K562 (cell line): ENCODE results near the gene NPM3. TPM values are rescaled to one million over a fixed set of nuclear protein-coding genes. Genes with fewer than 3 reads are reported as not detected.

ENCODE experiments used
- ATAC-seq: fragments of 200-7000 bp; cut with Tn5 transposase; 3 replicates; pipeline ENCODE4 v1.9.1; 2020; ENCODE audit warnings: moderate library complexity
- BruUV-seq: library from RNA; stranded (reverse); fragments of 400-500 nt; replicated peaks from 2 replicates; lab custom pipeline; 2021; lab: Mats Ljungman, UMichigan
- CTCF ChIA-PET: fragments of 300-600 bp; formaldehyde crosslinking; extraction: SDS; loops from one replicate; lab custom pipeline; 2021; ENCODE audit warnings: low intra/inter-chr PET ratio; lab: Yijun Ruan, JAX
- POLR2A ChIA-PET: fragments of 300-600, 350-650 bp; sonication (Branson Sonifier 250); formaldehyde crosslinking; extraction: SDS; loops from one replicate; lab custom pipeline; 2021; ENCODE audit warnings: antibody characterized with exemption, inconsistent platforms; lab: Yijun Ruan, JAX
- DNase-seq, 4 experiments: peaks; one replicate each; pipeline versions ENCODE4 v3.0.0 to v3.0.0-alpha.2; 2011 to 2018; ENCODE audit warnings: low spot score in 3 of 4, mixed read lengths in 3 of 4; ENCODE audit errors: extremely low read depth in 1 of 4
- FAIRE-seq: peaks from 2 replicates; lab custom pipeline; 2011; peaks lifted over from hg19 to GRCh38; lab: Jason Lieb, UNC
- H2AFZ ChIP-seq: 2 replicates; pipeline ENCODE4 v1.6.0; 2011; ENCODE audit warnings: low read depth, low read length, control low read depth, inconsistent platforms
- H3K27ac ChIP-seq: fragments of 200-600 bp; 3 replicates; pipeline ENCODE4 v1.8.0; 2011; ENCODE audit warnings: low read depth, mild to moderate bottlenecking, control low read depth, inconsistent platforms, low read length, moderate library complexity, mixed read lengths; ENCODE audit errors: extremely low read depth
- H3K27me3 ChIP-seq, 2 experiments: fragments of 300-600 bp in 1 of 2; 2 replicates in 1 of 2; 3 replicates in 1 of 2; pipeline versions ENCODE4 v1.6.0 to v1.8.0; 2011; ENCODE audit warnings: inconsistent platforms in 2 of 2, low read length in 2 of 2, mild to moderate bottlenecking in 1 of 2, mixed read lengths in 1 of 2, moderate library complexity in 1 of 2; ENCODE audit not compliant: control insufficient read depth in 2 of 2, insufficient read depth in 2 of 2
- H3K36me3 ChIP-seq: fragments of 300-600 bp; 3 replicates; pipeline ENCODE4 v1.8.0; 2011; ENCODE audit warnings: mild to moderate bottlenecking, low read length, inconsistent platforms; ENCODE audit not compliant: control insufficient read depth, insufficient read depth
- H3K4me1 ChIP-seq, 2 experiments: fragments of 200-600 bp in 1 of 2; replicated peaks in 1 of 2; 2 replicates in 1 of 2; 3 replicates in 1 of 2; pipeline versions ENCODE4 v1.5.1 to v1.8.0; 2011; ENCODE audit warnings: inconsistent platforms in 2 of 2, low read length in 2 of 2, mild to moderate bottlenecking in 1 of 2, mixed read lengths in 1 of 2, moderate library complexity in 1 of 2; ENCODE audit not compliant: control insufficient read depth in 2 of 2, insufficient read depth in 2 of 2
- H3K4me2 ChIP-seq: 2 replicates; pipeline ENCODE4 v1.6.1; 2011; ENCODE audit warnings: low read length, control low read depth, inconsistent platforms, mixed read lengths; ENCODE audit not compliant: insufficient read depth
- H3K4me3 ChIP-seq: fragments of 200-600 bp; sonication (generic), shearing (Covaris generic); 2 replicates; pipeline ENCODE4 v1.5.1; 2016; ENCODE audit warnings: control low read depth, inconsistent platforms
- H3K79me2 ChIP-seq: fragments of 200-600 bp; 3 replicates; pipeline ENCODE4 v1.8.0; 2011; ENCODE audit warnings: low read length, inconsistent platforms; ENCODE audit not compliant: control insufficient read depth, insufficient read depth
- H3K9ac ChIP-seq, 2 experiments: 2 replicates each; pipeline versions ENCODE4 v1.6.0 to v1.6.1; 2011; ENCODE audit warnings: low read depth in 2 of 2, low read length in 2 of 2, control low read depth in 1 of 2, inconsistent platforms in 1 of 2, mild to moderate bottlenecking in 1 of 2, mixed read lengths in 1 of 2; ENCODE audit not compliant: insufficient read depth in 1 of 2
- H3K9me1 ChIP-seq: one replicate; pipeline ENCODE4 v1.6.0; 2011; ENCODE audit warnings: inconsistent platforms, mild to moderate bottlenecking, low read length, moderate library complexity; ENCODE audit not compliant: control insufficient read depth, insufficient read depth
- H3K9me3 ChIP-seq: replicated peaks from 2 replicates; pipeline ENCODE4 v1.5.1; 2011; ENCODE audit warnings: low read depth, low read length, inconsistent platforms; ENCODE audit not compliant: control insufficient read depth, insufficient read depth
- H4K20me1 ChIP-seq: replicated peaks from 2 replicates; pipeline ENCODE4 v1.6.1; 2011; ENCODE audit warnings: low read length, inconsistent platforms, mixed read lengths; ENCODE audit not compliant: control insufficient read depth, insufficient read depth
- ASH1L ChIP-seq: fragments of 450-650 bp; IDR thresholded peaks from 2 replicates; pipeline ENCODE4 v1.6.1; 2018; ENCODE audit warnings: borderline replicate concordance, mild to moderate bottlenecking, low read depth; ENCODE audit not compliant: partially characterized antibody
- CC2D1A ChIP-seq: fragments of 450-650 bp; IDR thresholded peaks from 2 replicates; pipeline ENCODE4 v1.6.1; 2017; ENCODE audit warnings: mild to moderate bottlenecking
- KAT2B ChIP-seq: IDR thresholded peaks from one replicate; pipeline ENCODE4 v1.6.1; 2012; ENCODE audit warnings: low read depth, mild to moderate bottlenecking, control low read depth, inconsistent platforms, low read length, moderate library complexity
- MEIS2 ChIP-seq: fragments of 450-650 bp; IDR thresholded peaks from 2 replicates; pipeline ENCODE4 v1.6.1; 2014; ENCODE audit warnings: mild to moderate bottlenecking; ENCODE audit not compliant: partially characterized antibody
- PURB ChIP-seq: sonication (generic); formaldehyde crosslinking; IDR thresholded peaks from 2 replicates; pipeline ENCODE4 v1.9.0; 2021; ENCODE audit warnings: low read depth, mild to moderate bottlenecking, missing genetic modification reagents
- WGBS: fragments of 100-300 bp; shearing (Covaris generic); methylation state at CpG from one replicate; pipeline ENCODE4 v1.1.6; 2016; ENCODE audit warnings: low coverage, mixed read lengths; ENCODE audit not compliant: insufficient coverage; ENCODE audit errors: missing lambda C conversion rate; 5-methylcytosine and 5-hydroxymethylcytosine counted together
- in situ Hi-C: fragments of 300-500 bp; cut with MboI; formaldehyde crosslinking; loops from 4 replicates; pipeline ENCODE4 v1.15.0; 2018; ENCODE audit warnings: inconsistent platforms, mixed read lengths
- intact Hi-C: fragments of 100-400 bp; cut with micrococcal nuclease; formaldehyde crosslinking; loops from 2 replicates; pipeline ENCODE4 v1.14.2; 2022
- polyA plus RNA-seq, 8 experiments: library from polyadenylated mRNA; depleted of rRNA in 4 of 8; stranded (reverse) in 5 of 8; unstranded in 3 of 8; fragments of >200 nt; fragmentation: Nextera tagmentation in 2 of 8; fragmentation: Illumina TruSeq in 1 of 8; extraction: Ambion mirVana in 2 of 8; extraction: Trizol in 1 of 8; gene quantifications; 2 replicates each; pipeline versions ENCODE4 v1.2.1 to v1.2.3, GENCODE V29; 2011 to 2014; ENCODE audit warnings: inconsistent platforms in 1 of 8, missing spikeins in 1 of 8
- total RNA-seq, 7 experiments: library from RNA; depleted of rRNA in 6 of 7; stranded (reverse); fragments of >200 nt in 6 of 7; fragmentation: Illumina TruSeq in 2 of 7; extraction: Trizol in 2 of 7; gene quantifications; 2 replicates each; pipeline versions ENCODE4 v1.2.1 to v1.2.3, GENCODE V29; 2011 to 2021; ENCODE audit warnings: low replicate concordance in 1 of 7
- TF ChIP-seq, protein P1 (sequence below), 2 experiments: fragments of 450-650 bp in 1 of 2; sonication (generic) in 1 of 2; formaldehyde crosslinking in 1 of 2; IDR thresholded peaks in 1 of 2; conservative IDR thresholded peaks in 1 of 2; 2 replicates each; pipeline versions ENCODE4 v1.6.1 to v1.8.1; 2016 to 2023; ENCODE audit warnings: mild to moderate bottlenecking in 2 of 2, moderate library complexity in 2 of 2, inconsistent platforms in 1 of 2, missing genetic modification reagents in 1 of 2
- TF ChIP-seq, protein P2 (sequence below): fragments of 200-800 bp; sonication (Bioruptor generic); IDR thresholded peaks from 2 replicates; pipeline ENCODE4 v1.6.1; 2017; ENCODE audit warnings: missing genetic modification characterization, missing compliant biosample characterization
- TF ChIP-seq, protein P3 (sequence below), 2 experiments: fragments of 450-650 bp in 1 of 2; IDR thresholded peaks; 2 replicates each; pipeline ENCODE4 v1.6.1; 2011 to 2017; ENCODE audit warnings: low read depth in 2 of 2, antibody characterized with exemption in 1 of 2, borderline replicate concordance in 1 of 2, low read length in 1 of 2, mild to moderate bottlenecking in 1 of 2, mixed read lengths in 1 of 2; ENCODE audit not compliant: control insufficient read depth in 1 of 2

The NPM3 gene
- total and polyA plus RNA-seq, 9 of the 15 experiments (the other 6 are each of a cell fraction or from before 2014, with no cell fraction given), result 15.2 to 239 (median 114) TPM

DNA sequence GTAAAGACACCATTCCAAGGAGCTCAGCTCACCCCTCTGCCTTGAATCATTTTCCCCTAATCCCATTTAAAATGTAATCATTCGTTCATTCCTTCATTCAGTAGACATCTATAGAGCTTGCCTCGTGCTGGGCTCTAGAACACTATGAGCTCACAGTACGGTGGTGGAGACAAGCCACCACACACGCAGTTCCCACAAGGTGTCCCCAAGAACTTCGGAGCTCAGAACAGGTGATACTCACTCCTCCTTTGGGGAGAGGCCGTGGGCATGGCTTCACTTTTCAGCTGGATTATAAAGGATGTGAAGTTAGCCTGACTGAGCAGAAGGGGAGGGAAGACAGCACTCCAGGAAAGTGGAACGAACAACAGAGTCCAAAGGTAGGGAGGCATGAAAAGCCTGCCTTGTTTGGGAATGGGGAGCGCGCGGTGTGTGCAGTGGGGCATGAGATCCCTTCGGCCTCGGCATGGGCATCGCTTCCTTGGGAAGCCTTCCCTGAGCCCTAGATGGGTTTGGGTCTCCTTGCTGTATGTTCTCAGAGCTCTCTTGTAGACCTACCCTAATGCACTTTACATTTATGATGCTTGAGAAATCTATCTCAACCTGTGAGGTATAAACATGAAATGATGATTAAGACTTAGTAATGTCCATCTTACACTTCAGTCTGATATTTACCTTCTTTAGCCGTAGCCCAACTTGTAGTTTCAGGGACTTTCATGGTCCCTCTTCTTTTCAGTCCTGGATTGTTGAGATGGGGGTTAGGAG lies 35.8 kb upstream of the NPM3 start (continued):
- TF ChIP-seq, protein P1, sequence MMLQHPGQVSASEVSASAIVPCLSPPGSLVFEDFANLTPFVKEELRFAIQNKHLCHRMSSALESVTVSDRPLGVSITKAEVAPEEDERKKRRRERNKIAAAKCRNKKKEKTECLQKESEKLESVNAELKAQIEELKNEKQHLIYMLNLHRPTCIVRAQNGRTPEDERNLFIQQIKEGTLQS (IDR thresholded peaks at IDR 0.05), result no peak
- TF ChIP-seq, protein P1 (CRISPR knock-in tag; conservative IDR thresholded peaks at IDR 0.05), result 0 out of 2 replicates have a peak, but pooled peaks have one; percentile 34
- TF ChIP-seq, protein P2, sequence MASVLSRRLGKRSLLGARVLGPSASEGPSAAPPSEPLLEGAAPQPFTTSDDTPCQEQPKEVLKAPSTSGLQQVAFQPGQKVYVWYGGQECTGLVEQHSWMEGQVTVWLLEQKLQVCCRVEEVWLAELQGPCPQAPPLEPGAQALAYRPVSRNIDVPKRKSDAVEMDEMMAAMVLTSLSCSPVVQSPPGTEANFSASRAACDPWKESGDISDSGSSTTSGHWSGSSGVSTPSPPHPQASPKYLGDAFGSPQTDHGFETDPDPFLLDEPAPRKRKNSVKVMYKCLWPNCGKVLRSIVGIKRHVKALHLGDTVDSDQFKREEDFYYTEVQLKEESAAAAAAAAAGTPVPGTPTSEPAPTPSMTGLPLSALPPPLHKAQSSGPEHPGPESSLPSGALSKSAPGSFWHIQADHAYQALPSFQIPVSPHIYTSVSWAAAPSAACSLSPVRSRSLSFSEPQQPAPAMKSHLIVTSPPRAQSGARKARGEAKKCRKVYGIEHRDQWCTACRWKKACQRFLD, result peak; percentile 65; the same call in 1 of the 2 replicates

DNA sequence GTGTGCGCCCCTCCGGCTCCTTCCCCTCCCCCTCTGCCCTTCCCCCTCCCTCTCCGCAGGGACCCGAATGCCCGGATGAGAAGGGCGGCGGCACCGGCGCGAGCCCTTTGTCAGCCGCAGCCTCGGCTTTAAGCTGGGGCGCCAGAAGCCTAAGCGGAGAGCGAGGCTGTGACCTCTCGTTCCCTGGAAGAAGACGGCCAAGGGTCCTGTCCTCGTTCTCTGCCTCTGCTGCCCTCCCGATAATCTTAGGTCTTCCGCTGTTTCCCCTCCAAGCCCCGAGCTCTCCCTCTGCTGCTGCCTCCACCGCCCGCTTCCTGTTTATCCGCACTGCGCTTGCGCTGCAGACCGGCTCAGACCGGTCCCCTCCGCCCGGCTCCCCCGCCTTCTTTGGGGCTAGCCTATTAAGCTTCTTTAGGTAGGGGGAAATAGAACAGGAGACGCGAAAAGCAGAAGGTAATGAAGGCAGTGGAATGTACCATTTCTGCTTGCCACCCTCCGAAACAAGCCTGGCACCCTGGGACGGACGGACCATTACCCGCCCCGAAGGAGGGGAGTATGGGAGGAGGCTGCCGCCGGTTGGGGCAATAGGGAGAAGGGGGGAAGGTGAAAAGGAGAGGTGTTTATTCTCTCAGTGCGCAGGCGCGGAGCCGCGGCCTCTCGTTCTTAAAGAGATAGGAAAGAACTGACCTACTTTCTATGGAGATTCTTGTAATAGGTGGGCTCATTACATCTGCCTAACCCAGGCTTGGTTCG lies 35.0 kb upstream of the NPM3 start, which contains the start of gene OGA:
TSS of gene OGA (minus strand) at position 326 of the 753 bp plus-strand sequence. CDS start 422 bp downstream, outside the sequence.
- peak within 1 kb of the TSS; percentile 98 for H3K4me3 ChIP-seq
- peak within 1 kb of the TSS; percentile 96 to 100 for H3K9ac ChIP-seq
- intact Hi-C loops (no loop called here), in situ Hi-C loops (no loop called here)
- POLR2A ChIA-PET, result interaction anchor here (0.5 to 3.9 kb wide), 16 partner anchors 8 to 1555 kb away, joined by 3 to 19 read pairs (median 4); partner anchors contain the start of gene POLL
- H3K36me3 ChIP-seq, result peaks cover 16% of the 10 kb centered on the region; the same call in 1 of the 3 replicates
- peaks cover 12 to 16% of the 10 kb centered on the region in 2 experiments; a peak in 4 of 5 replicates for H3K4me1 ChIP-seq
- CTCF ChIA-PET, result interaction anchor here (0.6 kb wide), 1 partner anchor 226 kb away, joined by 3 read pairs; no protein-coding TSS in a partner anchor
- H2AFZ ChIP-seq, result peak within 1 kb of the TSS; percentile 88
- WGBS, result under 1% methylated on average over 40 of the region's 47 CpGs
- H3K4me2 ChIP-seq, result peak within 1 kb of the TSS; percentile 98
- peaks cover 35% of the 10 kb centered on the region for H4K20me1 ChIP-seq
- FAIRE-seq (peak; percentile 91), DNase-seq (peak; percentile 85 to 96 (median 89)), ATAC-seq (peak; percentile 86)
- no peaks in the 10 kb centered on the region for H3K9me3 ChIP-seq
- no peaks in the 10 kb centered on the region for H3K27me3 ChIP-seq
- BruUV-seq, result no TSS peak
- H3K9me1 ChIP-seq, result no peaks in the 10 kb centered on the region
- peak within 1 kb of the TSS; percentile 99 for H3K27ac ChIP-seq
- peaks cover 75% of the 10 kb centered on the region for H3K79me2 ChIP-seq
- TF ChIP-seq MEIS2, result peak; percentile 61
- no peak for TF ChIP-seq PURB
- TF ChIP-seq, protein P3, sequence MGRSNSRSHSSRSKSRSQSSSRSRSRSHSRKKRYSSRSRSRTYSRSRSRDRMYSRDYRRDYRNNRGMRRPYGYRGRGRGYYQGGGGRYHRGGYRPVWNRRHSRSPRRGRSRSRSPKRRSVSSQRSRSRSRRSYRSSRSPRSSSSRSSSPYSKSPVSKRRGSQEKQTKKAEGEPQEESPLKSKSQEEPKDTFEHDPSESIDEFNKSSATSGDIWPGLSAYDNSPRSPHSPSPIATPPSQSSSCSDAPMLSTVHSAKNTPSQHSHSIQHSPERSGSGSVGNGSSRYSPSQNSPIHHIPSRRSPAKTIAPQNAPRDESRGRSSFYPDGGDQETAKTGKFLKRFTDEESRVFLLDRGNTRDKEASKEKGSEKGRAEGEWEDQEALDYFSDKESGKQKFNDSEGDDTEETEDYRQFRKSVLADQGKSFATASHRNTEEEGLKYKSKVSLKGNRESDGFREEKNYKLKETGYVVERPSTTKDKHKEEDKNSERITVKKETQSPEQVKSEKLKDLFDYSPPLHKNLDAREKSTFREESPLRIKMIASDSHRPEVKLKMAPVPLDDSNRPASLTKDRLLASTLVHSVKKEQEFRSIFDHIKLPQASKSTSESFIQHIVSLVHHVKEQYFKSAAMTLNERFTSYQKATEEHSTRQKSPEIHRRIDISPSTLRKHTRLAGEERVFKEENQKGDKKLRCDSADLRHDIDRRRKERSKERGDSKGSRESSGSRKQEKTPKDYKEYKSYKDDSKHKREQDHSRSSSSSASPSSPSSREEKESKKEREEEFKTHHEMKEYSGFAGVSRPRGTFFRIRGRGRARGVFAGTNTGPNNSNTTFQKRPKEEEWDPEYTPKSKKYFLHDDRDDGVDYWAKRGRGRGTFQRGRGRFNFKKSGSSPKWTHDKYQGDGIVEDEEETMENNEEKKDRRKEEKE (IDR thresholded peaks at IDR 0.05; ENCODE audit: borderline replicate concordance in 1 of 2, control insufficient read depth in 1 of 2, low read depth in 2 of 2, low read length in 1 of 2), result peak in 1 of 2 experiments; percentile 94; a peak in 2 of 4 replicates
- peak; percentile 25 for TF ChIP-seq KAT2B
- TF ChIP-seq ASH1L, result peak; percentile 80
- TF ChIP-seq CC2D1A, result peak; percentile 28; the same call in 1 of the 2 replicates
